ENCODE measurements around the gene ZNF75A.

DNA sequence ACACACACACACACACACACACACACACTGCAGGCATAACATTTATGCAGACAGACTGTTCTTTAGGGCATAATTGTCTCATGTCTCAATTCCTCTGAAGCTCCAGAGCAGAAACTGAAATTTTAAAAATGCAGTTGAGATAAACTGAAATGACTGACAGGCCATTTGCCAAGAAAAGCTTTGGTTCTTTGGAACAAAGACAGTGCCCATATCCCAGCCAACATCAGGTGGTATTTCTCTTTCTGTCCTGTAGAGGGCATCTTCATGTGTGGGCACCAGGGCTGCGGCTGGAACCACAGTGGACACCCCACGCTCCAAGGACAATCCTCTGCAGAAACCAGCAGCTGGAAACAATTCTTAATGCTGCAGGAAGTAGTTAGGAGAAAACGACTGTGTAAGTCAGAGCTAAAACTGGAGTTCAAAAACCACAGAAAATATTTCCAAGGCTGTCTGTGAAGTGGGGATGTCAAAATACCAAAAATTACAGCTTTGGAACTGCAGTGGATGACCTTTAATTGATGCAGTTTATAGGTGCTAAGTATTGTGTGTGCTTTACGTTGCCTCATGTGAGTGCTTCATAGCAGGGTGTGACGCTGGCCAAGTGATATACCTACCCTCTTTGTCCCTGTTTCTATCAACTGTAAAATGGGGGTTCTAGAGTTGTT lies 38.3 kb upstream of the ZNF75A start:
- TF ChIP-seq EP300 (IDR thresholded peaks at IDR 0.05): no peak
- TF ChIP-seq, protein P1, sequence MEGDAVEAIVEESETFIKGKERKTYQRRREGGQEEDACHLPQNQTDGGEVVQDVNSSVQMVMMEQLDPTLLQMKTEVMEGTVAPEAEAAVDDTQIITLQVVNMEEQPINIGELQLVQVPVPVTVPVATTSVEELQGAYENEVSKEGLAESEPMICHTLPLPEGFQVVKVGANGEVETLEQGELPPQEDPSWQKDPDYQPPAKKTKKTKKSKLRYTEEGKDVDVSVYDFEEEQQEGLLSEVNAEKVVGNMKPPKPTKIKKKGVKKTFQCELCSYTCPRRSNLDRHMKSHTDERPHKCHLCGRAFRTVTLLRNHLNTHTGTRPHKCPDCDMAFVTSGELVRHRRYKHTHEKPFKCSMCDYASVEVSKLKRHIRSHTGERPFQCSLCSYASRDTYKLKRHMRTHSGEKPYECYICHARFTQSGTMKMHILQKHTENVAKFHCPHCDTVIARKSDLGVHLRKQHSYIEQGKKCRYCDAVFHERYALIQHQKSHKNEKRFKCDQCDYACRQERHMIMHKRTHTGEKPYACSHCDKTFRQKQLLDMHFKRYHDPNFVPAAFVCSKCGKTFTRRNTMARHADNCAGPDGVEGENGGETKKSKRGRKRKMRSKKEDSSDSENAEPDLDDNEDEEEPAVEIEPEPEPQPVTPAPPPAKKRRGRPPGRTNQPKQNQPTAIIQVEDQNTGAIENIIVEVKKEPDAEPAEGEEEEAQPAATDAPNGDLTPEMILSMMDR (IDR thresholded peaks at IDR 0.05): peak in 3 of 4 experiments; percentile 17 to 35 (median 20)

Data from gastroesophageal sphincter (tissue), 3 donors.